ENCODE data around the gene IGFL2.

DNA sequence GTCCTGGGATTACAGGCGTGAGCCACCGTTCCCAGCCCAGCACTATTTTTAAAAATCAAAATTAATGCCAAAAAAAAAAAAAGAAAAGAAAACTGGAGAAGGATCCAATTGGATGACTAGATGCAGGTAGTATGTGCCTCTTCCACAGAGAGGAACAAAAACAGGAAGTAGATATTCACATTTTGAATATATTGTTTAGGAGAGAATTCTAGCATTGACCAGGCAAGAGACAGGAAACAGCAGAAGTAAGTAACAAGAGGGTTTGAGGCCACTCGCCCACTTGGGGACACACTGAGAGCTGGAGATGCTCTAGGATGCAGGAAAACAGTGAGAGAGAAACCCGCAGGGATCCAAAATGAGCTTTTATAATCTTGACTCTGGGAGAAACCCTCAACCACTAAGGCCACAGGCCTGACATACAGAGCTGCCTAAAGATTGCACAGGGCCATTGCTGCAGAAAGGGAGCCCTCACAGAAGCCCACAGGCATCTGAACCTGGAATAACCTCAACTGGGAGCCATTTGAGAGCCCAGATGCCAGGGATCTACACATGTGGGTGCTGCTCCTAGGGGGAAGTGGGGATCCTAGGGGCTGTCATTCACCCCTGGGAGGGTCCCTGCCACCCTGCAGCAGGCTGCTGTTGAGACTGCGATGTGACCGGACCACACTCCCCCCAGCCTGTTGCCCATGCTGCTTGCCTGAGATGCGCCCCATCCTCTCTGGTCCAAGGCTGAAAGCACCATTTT, 28.2 kb downstream of the IGFL2 start:
- TF ChIP-seq, protein P1, sequence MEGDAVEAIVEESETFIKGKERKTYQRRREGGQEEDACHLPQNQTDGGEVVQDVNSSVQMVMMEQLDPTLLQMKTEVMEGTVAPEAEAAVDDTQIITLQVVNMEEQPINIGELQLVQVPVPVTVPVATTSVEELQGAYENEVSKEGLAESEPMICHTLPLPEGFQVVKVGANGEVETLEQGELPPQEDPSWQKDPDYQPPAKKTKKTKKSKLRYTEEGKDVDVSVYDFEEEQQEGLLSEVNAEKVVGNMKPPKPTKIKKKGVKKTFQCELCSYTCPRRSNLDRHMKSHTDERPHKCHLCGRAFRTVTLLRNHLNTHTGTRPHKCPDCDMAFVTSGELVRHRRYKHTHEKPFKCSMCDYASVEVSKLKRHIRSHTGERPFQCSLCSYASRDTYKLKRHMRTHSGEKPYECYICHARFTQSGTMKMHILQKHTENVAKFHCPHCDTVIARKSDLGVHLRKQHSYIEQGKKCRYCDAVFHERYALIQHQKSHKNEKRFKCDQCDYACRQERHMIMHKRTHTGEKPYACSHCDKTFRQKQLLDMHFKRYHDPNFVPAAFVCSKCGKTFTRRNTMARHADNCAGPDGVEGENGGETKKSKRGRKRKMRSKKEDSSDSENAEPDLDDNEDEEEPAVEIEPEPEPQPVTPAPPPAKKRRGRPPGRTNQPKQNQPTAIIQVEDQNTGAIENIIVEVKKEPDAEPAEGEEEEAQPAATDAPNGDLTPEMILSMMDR (IDR thresholded peaks at IDR 0.05; ENCODE audit: low read depth, low read length, missing input control) = no peak
- TF ChIP-seq, protein P2, sequence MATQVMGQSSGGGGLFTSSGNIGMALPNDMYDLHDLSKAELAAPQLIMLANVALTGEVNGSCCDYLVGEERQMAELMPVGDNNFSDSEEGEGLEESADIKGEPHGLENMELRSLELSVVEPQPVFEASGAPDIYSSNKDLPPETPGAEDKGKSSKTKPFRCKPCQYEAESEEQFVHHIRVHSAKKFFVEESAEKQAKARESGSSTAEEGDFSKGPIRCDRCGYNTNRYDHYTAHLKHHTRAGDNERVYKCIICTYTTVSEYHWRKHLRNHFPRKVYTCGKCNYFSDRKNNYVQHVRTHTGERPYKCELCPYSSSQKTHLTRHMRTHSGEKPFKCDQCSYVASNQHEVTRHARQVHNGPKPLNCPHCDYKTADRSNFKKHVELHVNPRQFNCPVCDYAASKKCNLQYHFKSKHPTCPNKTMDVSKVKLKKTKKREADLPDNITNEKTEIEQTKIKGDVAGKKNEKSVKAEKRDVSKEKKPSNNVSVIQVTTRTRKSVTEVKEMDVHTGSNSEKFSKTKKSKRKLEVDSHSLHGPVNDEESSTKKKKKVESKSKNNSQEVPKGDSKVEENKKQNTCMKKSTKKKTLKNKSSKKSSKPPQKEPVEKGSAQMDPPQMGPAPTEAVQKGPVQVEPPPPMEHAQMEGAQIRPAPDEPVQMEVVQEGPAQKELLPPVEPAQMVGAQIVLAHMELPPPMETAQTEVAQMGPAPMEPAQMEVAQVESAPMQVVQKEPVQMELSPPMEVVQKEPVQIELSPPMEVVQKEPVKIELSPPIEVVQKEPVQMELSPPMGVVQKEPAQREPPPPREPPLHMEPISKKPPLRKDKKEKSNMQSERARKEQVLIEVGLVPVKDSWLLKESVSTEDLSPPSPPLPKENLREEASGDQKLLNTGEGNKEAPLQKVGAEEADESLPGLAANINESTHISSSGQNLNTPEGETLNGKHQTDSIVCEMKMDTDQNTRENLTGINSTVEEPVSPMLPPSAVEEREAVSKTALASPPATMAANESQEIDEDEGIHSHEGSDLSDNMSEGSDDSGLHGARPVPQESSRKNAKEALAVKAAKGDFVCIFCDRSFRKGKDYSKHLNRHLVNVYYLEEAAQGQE (IDR thresholded peaks at IDR 0.05) = no peak
- no peak for TF ChIP-seq RXRA (IDR thresholded peaks at IDR 0.05)
- TF ChIP-seq TAF1 (conservative IDR thresholded peaks at IDR 0.05) = no peak
- no peak for TF ChIP-seq GABPA (IDR thresholded peaks at IDR 0.05 in 1 of 2, conservative IDR thresholded peaks at IDR 0.05 in 1 of 2)
- no peak for TF ChIP-seq HNF4G (IDR thresholded peaks at IDR 0.05)
- TF ChIP-seq FOXA1 (IDR thresholded peaks at IDR 0.05) = no peak
- TF ChIP-seq, protein P3, sequence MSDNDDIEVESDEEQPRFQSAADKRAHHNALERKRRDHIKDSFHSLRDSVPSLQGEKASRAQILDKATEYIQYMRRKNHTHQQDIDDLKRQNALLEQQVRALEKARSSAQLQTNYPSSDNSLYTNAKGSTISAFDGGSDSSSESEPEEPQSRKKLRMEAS (IDR thresholded peaks at IDR 0.05) = no peak
- TF ChIP-seq, protein P4, sequence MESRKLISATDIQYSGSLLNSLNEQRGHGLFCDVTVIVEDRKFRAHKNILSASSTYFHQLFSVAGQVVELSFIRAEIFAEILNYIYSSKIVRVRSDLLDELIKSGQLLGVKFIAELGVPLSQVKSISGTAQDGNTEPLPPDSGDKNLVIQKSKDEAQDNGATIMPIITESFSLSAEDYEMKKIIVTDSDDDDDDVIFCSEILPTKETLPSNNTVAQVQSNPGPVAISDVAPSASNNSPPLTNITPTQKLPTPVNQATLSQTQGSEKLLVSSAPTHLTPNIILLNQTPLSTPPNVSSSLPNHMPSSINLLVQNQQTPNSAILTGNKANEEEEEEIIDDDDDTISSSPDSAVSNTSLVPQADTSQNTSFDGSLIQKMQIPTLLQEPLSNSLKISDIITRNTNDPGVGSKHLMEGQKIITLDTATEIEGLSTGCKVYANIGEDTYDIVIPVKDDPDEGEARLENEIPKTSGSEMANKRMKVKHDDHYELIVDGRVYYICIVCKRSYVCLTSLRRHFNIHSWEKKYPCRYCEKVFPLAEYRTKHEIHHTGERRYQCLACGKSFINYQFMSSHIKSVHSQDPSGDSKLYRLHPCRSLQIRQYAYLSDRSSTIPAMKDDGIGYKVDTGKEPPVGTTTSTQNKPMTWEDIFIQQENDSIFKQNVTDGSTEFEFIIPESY (IDR thresholded peaks at IDR 0.05) = no peak
- TF ChIP-seq SP1 (IDR thresholded peaks at IDR 0.05) = no peak
- TF ChIP-seq YY1 (IDR thresholded peaks at IDR 0.05) = no peak
- TF ChIP-seq RAD21 (IDR thresholded peaks at IDR 0.05) = no peak
- TF ChIP-seq FOXA2 (IDR thresholded peaks at IDR 0.05) = no peak
